Inflammatory macrophage (primary cell): ENCODE data around the gene SLC2A13.
A peak's percentile ranks its signal among the peaks of the same experiment; 100 is the strongest.

Experiments
- DNase-seq, 2 donors: peaks; one replicate each; pipeline ENCODE4 v3.0.0-alpha.2; 2020 to 2022

SLC2A13 gene

DNA sequence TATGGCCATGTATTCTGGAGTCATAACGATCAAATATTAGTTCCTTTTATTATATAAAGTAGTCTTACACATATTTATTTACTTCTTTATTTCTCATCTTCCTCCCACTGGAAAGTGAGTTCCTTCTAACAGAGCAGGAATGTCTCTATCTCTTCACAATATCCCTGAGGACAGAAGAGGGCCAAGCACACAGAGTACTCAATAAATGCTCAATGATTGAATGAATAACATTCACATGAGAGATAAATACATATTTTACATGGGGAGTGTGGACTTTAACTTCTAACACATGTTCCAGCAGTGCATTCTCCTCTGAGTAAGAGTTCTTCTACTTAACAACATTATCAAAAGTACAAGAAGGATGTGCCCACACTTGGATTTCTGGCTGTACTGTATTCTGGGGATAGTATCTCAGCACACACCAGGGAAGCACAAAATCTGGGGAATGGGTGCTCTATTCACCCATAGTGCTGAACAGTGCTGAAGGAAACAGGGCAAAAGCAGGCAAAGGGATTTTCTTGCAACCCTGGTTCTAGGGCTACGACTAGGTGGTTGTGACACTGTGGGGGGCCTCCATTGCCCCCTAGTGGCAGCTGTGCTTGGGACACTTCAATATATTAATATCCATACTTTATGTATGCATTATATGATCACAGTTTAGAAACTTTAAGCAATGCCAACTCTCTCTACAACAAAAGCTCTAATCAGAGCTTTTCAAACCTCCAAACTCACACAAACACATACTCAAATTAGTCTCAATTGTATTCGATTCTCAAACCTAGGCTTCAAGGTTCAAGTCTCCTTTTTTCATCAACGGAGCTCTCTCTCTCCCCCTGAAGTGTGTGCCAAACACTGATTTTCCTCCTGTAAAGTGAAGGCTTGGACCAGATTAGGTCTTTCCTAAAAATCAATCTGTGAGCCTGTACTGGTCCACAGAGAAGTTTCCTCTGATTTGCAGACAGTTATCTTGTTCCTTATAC lies 115.5 kb downstream of the SLC2A13 start:
- DNase-seq = peak; percentile 53 to 64

DNA sequence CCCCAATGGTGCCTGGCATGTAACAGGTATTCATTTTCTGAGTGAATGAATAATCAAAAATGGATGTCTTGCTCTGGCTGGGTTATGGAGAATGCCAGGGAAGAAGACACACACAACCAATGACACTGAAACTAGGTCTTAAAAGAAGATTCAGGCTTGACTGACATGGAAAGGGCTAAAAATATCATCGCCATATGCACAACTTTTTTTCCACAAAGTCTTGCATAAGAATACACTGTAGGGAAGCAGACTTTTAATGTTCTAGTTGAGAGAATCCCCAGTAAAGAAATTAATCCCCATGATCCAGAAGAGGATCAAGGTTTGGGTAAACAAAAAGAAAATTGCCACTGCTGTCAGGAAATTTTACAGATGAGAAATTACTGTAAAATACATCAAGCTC lies 116.4 kb downstream of the SLC2A13 start:
- no peak for DNase-seq

DNA sequence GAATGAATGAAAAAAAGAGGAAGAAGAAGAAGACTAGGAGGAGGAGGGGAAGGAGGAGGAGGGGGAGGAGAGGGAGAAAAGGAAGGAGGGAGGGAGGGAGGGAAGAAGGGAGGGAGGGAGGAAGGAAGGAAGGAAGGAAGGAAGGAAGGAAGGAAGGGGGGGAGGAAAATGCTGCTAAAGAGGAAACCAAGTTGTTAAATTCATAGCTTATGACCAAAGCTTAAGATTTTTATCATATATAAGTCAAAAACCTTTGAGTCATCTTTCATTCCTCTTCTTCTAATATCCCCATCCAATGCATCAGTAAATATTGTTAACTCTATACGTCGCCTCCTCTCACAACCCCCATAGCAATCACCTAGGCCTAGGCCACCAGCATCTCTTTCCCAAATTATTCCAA lies 117.3 kb downstream of the SLC2A13 start:
- no peak for DNase-seq

- DNase-seq = no peak
These were observed 119.2 kb downstream of the SLC2A13 start for GRCh38 chr12:39986674-39987073.

DNA sequence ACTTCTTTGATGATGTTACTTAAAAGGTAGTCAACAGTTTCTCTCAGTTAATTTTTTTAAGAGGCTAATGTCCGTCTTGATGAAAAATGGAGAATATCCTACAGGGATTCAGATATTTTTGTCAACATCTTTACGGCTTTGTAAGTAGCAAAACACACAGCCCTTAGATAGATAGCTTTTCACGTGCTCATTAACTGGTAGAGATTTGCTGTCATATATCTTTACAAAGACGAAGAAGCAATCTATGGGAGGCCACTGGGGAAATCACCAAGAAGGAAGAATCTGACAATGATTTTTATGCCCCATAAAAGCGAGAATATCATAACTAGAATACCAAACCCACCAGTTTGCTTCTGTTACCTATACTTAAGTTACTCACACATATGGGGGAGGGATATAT lies 121.2 kb downstream of the SLC2A13 start:
- no peak for DNase-seq

GRCh38 chr12:39975374-39975918 lies 130.4 kb downstream of the SLC2A13 start:
- no peak for DNase-seq

- DNase-seq = no peak
These were observed 133.8 kb downstream of the SLC2A13 start for GRCh38 chr12:39972119-39972518.

- no peak for DNase-seq
These were observed 134.5 kb downstream of the SLC2A13 start for GRCh38 chr12:39971348-39971747.

DNA sequence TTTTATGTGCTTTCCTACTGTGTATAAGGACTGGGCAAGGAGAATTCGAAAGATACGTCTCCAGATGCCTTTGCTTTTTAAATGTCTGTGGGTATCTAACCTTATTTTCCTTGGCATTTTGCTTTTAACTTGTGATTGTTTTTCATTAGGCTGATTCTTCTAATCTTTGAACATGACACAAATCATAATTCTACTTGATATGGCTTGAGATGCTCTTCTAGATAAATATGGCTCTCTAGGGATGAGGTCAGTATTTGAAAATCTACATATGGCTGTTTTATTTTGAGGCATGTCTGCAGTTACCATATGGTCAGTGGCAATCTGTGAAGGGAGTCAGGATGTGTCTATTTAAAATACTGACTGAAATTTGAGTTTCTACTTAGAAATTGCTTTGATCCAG lies 139.2 kb downstream of the SLC2A13 start:
- no peak for DNase-seq

DNA sequence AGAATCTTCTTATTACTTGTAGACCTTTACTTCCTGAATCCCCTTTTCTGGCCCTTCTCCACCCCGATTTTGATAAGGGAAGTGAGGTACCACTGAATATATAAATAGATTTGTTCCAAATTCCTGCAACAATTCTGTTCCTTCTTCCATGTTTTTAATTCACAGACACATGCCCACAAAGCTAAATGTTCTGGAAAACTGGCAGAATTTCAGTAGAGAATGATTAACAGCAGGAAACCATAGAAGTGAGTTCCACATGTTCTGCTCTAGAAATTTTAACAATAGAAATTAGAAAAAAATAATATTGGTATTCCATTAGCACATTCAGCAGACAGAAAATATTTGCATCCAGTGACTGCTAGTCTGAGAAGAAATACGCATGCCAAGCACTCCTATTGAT lies 139.6 kb downstream of the SLC2A13 start:
- no peak for DNase-seq

GRCh38 chr12:39959467-39959866 lies 146.4 kb downstream of the SLC2A13 start:
- DNase-seq = no peak

GRCh38 chr12:39959031-39959430 lies 146.8 kb downstream of the SLC2A13 start:
- DNase-seq = no peak

GRCh38 chr12:39958377-39958776 lies 147.5 kb downstream of the SLC2A13 start:
- DNase-seq = no peak

DNA sequence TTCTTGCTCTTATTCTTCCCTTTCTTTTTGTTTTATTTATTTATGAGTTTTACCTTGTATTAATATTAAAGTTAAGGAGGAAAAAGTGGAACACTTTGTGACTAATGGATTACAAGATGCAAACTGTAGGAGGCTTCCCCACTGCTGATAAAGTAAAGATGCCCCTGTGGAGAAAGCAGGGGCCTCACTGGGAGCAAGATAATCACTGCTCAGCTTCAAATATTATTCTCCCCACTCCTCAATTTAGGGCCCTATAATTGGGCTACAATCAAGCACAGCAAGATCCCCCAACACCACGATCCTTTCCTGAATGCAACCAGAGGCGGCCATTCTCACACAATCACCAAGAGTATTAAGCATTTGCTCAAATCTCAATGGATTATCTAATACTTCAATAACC lies 149.2 kb downstream of the SLC2A13 start:
- DNase-seq = no peak

DNA sequence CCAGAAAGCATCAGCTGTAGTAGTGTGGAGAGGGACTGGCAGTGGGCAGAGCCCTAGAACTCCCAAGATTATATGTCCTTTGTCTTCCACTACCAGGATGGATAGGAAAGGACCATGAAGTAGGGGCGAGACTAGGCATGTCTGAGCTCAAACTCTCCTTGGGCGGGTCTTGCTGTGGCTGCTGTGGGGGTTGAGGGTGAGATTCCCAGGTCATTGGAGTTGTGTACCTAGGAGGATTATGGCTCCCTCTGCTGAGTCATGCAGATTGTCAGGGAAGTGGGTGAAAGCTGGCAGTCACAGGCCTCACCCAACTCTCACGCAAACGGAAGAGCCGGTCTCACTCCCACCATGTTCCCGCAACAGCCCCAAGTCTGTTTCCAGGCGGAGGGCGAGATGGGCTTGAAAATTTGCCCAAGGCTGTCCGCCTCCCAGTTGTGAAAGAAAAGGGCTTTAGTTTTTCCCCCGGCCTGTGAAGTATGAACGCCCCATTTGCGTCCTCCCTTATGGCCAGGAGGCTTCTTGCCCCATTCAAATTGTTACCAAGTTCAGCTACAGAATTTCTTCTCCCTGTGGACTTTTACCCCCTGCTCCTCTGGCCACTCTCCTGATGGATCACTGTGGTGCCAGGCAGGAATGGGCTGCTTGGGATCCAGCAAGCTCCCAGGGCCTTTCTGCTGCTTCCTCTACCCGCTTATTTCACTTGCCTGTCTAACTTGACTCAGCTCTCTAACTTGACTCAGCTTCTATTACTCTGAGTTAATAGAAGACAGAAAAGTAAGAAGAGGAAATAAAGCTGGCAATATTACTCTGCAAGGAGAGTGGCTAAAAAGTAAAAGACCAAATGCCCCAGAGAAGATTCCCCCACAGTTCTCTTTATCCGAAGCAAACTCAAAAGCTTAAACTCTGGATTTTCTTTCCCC lies 159.3 kb downstream of the SLC2A13 start:
- DNase-seq = no peak

GRCh38 chr12:39937119-39937518 lies 168.8 kb downstream of the SLC2A13 start:
- no peak for DNase-seq

- DNase-seq = no peak
These were observed 170.0 kb downstream of the SLC2A13 start for GRCh38 chr12:39935839-39936238.

DNA sequence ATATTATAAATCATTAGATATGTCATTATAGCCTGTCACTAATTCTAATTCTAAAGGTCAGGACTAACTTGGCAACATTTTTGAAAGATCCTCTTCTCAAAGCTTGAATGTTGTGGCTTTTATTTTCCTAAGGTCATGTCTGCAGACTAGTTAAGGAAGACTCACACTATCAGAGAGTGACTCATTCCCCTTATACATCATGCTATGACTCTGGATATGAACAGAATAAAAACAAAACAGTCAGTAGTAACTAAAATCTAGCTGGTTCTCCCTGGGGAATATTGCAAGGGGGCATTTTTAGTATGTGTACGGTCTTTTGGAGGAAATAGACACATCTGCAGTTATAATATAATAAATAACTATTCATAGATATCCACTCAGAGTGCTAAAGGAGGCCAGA lies 170.6 kb downstream of the SLC2A13 start:
- DNase-seq = no peak

- DNase-seq = no peak
These were observed 174.0 kb downstream of the SLC2A13 start for GRCh38 chr12:39931857-39932256.

- no peak for DNase-seq
These were observed 174.7 kb downstream of the SLC2A13 start for GRCh38 chr12:39931231-39931630.

DNA sequence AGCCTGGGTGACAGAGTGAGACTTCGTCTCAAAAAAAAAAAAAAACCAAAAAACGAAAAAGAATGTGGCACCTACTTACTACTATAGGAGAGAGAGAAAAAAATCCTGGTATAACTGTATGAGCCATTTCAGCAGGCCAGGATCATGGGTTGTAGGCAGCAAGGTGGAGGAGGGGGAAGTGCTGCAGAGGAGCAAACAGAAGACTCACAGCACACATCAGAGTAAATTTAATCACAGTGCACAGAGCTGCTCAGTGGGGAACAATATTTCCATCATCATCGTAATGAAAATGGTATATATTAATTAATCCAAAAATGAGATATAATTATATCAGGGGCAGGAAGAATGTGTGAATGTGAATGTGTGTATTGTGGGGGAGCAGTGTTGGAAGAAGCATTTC lies 175.8 kb downstream of the SLC2A13 start:
- DNase-seq = no peak

DNA sequence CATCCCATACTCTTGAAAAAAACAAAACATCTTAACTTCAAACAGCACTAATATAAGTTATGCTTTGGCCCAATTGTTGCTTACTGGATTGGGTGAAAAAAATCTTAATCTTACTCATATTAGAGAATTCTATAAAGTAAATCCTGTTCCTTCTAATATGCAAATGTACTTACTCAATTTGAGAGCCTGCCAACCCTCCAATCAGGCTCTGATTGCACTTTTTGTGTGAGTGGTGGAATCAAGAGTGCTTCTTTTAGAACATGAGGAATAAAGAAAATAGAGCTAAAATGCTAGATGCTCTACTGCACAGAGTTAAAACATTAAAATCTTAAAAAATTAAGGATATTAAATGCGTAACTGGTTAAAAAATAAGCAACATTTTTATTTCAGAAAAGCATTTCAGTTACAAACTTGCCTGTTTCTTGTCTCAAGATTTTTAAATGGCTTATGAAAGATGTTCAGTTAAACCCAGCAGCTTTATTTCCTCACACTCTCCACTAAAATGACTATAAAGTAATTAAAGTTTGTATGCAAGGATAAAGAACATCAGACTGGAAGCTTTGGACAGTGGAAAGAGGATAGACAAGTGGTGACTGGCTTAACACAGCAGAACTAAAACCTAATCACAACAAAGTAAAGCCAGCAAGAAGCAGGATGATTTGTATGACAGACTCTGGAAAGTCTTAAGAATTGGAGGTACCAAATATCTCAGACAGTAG lies 177.5 kb downstream of the SLC2A13 start:
- no peak for DNase-seq
